ENCODE measurements around the gene CLMP.

The CLMP gene

GRCh38 chr11:123187665-123188507, 7.2 kb downstream of the CLMP start:
- no peak for DNase-seq

DNA sequence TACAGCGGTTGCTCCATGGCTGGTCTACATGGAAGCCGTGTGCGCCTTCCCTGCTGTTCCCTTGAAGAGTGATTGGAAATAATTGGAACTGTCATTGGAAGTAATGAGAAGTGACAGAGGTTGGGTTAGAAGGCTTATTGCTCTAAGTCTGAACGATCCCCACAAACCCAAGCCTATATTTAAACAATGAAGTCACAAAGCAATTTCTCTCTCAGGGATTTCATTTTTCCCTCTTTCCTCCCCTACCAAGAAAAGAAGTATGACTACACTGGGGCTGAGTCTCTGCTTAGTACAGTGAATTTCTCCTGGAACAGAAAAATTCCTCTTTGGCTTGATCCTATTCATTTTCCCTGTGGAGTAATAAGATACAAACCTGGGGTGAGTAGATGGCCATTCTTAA, 7.8 kb downstream of the CLMP start:
- DNase-seq, result no peak

DNA sequence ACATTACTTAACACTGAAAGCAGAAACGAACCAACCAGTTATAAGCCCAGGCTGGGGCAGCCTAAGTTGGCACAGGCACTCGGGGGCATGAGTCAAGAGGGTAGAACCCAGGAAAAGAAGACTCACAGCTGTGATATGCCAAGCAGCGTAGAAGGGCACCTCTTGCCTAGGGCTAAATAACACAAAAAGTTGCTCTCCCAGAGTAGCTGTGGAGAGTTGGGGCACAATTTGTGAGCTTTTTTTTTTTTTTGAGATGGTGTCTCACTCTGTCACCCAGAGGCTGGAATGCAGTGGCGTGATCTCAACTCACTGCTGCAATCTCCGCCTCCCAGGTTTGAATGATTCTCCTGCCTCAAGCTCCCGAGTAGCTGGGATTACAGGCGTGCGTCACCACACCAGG, 8.8 kb downstream of the CLMP start:
- DNase-seq, result no peak

GRCh38 chr11:123185326-123185725, 9.7 kb downstream of the CLMP start:
- no peak for DNase-seq

DNA sequence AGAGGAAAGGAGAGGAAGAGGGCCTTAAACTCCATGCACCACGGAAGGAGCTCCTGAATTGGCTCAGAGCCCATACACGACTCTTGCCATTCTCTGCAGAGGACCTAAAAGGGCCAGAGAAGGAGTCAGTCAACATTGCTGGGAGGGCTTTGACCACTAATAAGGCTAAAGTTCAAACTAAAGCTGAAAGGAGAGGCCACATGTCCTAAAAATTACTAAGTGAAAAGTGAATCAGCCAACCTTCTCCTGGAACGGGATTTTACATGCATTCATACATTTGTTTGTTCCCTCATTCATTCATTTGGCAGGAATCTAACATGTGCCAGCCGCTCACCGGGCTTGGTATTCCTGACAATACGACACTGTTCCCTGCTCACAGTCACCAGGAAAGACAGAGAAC, 10.5 kb downstream of the CLMP start:
- no peak for DNase-seq

- DNase-seq, result no peak
These were observed 11.5 kb downstream of the CLMP start for GRCh38 chr11:123183391-123184099.

DNA sequence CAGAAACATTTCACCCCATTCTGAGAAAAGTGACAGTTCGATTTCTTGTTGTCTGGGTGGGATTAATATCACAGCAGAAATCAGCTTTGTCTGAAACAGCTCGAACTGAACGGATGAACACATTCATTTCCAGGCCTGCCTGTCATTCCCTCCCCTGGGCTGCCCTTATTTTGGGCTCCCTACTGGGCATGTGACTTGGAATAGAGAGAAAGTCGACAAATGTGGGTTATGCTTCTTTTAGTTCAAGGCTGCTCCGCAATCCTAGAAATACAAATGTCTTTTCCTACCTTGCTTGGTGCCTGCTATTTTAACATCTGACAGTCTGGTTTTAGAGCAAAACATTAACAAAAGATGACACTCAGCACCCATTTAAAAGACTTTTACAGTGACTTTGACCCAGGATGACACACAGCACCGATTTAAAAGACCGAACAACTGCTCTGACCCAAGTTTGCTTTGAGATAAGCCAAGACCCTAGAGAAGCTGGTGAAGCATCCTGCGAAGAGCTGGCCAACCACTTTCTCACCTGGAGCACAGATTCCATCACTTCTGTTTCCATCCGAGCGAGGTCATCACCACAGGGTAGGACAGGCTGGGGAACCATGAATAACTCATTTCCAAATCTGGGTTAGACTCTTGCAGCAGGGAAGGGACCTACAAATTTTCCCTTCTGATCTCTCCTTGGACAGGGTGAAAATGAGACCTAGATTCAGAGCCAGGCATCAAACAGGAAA, 13.1 kb downstream of the CLMP start:
- no peak for DNase-seq

DNA sequence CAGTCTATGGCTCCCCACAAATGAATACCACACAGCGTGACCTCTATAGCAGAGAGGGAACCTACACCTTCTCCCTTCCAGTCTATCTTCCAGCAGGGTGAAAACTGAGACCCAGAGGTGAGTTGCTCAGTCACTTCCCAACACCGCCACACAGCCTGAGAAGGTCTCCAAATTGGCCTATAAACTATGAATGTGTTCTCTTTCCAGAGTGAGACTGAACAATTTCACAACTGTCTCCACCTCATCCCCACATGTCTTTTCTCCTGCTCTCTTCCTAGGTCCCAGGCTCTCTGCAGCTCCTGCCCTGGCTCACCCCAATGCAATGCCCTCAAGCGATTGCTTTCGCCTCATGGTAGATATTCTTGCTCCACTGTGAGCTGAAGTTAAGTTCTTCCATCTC, 14.0 kb downstream of the CLMP start:
- no peak for DNase-seq

- DNase-seq, result no peak
These were observed 14.5 kb downstream of the CLMP start for GRCh38 chr11:123180574-123180973.

- no peak for DNase-seq
These were observed 14.9 kb downstream of the CLMP start for GRCh38 chr11:123180166-123180565.

DNA sequence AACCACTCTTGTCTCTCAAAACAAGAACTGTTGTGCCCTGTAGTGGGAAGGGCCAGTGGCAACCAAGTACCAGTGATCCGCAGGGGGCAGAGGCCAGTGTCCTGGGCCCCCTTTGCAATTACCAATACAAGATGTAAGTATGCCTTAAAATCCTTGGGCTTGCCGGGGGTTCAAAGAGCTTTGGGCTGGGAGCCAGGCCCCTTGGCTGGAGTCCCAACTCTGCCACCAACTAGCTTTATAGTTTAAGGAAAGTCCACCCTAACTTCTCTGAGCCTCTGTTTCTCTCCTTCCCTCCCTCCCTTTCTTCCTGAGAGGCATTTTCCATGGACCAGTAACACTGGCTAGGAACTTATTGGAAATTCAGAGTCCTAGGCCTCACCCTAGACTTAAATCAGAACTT, 15.5 kb downstream of the CLMP start:
- DNase-seq, result no peak

DNA sequence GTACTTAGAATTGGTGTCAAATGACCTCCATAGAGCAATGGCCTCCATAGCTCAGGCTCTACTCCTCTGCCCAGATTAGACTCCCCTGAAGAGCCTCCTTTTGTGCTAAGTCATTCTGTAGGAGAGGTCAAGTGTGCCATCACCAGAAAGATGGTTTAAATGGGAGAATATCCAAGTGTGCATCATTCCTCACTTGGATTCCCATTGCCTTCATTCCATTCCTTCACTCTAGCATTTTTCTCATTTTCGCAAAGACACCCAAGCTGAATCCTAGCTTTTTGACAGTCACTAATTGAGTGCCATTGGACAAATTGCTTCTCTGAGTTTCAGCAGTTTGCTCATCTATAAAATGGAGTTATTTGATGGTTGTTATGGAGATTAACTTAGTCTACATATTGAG, 16.9 kb downstream of the CLMP start:
- DNase-seq, result no peak

- no peak for DNase-seq
These were observed 18.3 kb downstream of the CLMP start for GRCh38 chr11:123176785-123177184.

DNA sequence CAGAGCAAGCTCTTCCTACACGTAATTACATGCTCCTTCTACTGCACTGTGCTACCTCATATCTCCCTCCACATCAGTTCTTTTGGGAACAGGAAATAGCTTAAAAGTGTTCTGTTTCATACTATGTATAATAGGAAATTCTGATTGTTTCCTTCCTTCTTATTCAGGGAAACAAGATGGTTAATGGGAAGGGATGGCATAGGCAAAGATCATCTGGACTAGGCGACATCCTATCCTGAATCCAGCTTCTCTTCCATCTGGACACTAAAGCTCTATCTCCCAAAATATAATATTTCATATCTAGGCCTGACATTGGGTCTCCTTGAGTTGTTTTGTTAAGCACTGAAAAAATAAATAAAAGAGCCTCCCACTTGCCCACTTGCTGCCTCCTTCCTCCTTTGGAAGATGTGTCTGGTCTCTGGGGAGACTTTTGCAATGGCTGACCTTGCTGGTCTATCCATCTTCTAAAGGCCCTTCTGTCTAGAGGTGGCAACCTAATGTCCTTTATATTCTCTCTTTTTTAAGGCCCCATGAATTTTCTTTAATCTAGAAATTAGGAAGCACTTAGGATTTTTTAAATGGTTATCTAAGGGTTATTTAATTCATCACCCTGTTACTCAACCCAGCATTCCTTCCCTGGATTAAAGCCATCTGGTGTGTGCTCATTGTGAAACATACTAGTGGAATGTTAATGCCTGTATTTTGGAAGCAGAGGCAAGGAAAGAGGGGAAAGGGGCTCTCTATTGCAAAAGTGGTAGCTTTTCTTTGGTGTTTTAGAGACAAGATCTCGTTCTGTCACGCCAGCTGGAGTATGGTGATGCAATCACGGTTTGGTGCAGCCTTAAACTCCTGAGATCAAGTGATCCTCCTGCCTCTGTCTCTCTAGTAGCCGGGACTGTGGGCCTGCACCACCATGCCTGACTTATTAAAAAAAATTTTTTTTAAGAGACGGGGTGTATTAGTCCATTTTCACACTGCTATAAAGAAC, 20.6 kb downstream of the CLMP start:
- peak; percentile 49 for DNase-seq

DNA sequence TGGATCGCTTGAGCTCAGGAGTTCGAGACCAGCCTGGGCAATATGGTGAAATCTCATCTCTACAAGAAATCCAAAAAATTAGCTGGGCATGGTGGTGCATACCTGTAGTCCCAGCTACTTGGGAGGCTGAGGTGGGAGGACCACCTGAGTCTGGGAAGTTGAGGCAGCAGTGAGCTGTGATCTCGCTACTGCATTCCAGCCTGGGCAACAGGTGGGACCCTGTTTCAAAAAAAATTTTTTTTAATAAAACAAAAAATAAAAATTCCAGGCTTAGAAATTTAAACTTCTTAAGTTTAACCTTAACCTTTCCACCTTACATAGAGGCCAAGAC, 21.2 kb downstream of the CLMP start:
- no peak for DNase-seq

DNA sequence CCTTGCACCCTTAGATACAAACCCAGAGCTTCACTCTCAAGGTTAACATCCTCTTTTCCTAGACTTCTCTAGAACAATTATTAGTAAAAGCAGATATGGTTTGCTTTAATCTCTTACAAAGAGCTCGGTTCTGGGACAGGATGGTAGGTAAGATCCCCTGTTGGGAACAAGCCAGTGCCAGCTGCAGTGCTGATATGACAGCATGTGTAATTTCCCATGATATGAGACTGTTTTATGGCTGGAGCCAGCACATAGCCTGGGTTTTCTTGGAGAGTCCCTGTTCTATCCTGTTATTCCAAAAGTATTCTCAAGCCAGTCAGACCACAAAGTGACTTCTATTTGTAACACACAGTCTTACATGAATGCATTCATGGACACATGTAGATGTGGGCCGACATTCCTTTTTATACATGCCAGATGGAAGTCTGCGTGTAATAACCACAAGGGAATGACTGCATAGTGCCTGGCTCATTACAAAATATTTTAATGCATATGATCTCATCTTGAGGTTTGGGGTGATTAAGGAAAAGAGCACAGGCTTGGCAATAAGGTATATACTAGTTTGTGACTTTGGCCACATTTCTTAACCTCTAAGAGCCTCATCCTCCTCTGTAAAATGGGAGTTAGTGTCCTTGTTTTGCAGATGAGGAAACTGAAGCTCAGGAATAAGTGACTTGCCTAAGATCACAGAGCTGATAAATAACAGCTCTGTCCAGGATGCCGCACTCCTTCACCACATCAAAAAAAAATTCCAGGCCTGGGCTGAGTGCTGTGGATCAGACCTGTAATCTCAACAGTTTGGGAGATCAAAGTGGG, 21.8 kb downstream of the CLMP start:
- peak; percentile 51 for DNase-seq

GRCh38 chr11:123170929-123171328, 24.1 kb downstream of the CLMP start:
- no peak for DNase-seq

GRCh38 chr11:123169821-123170220, 25.2 kb downstream of the CLMP start:
- no peak for DNase-seq

DNA sequence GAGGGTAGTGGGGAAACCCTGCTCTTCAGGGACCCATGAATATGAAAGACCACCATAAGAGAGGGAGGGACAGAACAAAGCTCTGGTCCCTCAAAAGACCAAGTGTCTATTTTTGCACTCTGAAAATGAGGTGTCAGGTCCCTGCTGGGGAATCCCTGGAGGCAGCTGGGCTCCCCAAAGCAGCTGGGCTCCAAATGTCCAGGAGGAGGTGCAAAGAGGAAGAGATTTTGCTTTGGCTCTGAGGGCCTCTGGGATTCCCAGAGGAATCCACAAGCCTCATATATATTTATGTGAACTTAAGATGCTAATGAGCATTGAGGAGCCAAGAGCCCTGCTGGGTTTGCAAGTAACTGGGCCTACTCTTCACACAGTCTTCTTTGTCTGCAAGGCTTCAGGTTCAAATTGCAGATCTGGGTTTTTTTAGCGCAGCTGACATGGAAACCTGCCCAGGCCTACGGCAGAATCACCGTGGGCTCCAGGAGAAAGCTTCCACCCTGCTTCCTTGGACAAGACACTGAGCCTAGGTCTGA, 26.0 kb downstream of the CLMP start:
- no peak for DNase-seq

DNA sequence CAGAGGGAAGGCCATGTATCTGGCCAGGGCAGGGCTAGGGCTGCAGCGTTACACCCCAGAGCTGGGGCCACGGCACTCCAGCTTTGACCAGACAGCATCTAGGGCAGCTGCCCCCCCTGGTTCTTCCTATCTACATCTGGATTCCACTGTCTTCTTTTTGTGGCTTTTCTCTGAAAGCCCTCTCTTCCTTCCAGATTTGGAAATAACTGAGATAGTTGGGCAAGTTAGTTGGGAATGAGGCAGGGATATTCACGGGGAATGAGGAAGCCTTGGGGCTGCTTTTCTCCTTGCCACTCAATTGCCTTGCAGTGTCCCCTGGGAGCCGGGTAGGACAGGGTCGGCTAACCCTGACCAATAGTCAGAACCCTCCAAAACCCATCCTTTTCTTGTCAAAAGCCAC, 26.8 kb downstream of the CLMP start:
- no peak for DNase-seq

- DNase-seq, result no peak
These were observed 28.9 kb downstream of the CLMP start for GRCh38 chr11:123166071-123166559.

Measured in right hindlimb (tissue), 1 donor.